ENCODE measurements around the gene SBF1.

SBF1 gene

DNA sequence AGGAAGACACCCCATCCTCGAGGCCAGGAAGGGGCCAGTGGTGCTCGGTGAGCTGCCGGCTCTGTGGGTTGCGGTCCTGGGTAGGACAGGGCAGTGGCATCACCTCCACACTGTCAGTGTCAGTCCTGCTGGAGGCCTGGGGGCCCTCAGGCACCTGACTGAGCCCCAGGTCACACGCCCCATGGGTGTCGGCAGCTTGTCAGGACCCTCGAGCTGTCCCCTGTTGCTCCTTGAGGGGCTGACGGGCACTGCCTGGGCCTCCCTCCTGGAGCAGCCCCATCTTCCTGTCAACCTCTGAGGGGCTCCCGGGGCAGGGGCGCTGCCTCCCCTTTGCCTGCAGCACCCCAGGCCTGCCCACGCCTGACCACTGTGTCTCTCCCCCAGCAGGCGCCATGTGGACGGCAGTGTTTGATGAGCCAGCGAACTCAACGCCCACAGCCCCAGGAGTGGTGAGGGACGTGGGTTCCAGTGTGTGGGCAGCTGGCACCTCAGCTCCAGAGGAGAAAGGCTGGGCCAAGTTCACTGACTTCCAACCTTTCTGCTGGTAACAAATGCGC is 35.4 kb downstream of the SBF1 start:
- no peak overlapping the region for H4K91ac ChIP-seq (ENCODE audit: low read depth, low read length)
- H3K4me1 ChIP-seq (ENCODE audit: control insufficient read depth in 1 of 2, insufficient read depth in 2 of 2, low read length in 2 of 2), result no peaks in the 10 kb centered on the region
- H2BK5ac ChIP-seq (ENCODE audit: low read depth, low read length, poor library complexity), result no peak overlapping the region
- H3K9ac ChIP-seq (ENCODE audit: low read length), result no peak overlapping the region
- no peak overlapping the region for H2AFZ ChIP-seq (ENCODE audit: insufficient read depth, low read length, poor library complexity)
- H3K4ac ChIP-seq (ENCODE audit: low read depth, low read length), result no peak overlapping the region
- H4K12ac ChIP-seq (ENCODE audit: low read depth, low read length), result no peak overlapping the region
- H3K36me3 ChIP-seq (ENCODE audit: control insufficient read depth in 1 of 2, insufficient read depth in 2 of 2, low read length in 2 of 2), result peaks cover 81 to 85% of the 10 kb centered on the region in 2 experiments
- H3K27me3 ChIP-seq (ENCODE audit: insufficient read depth, low read length), result no peaks in the 10 kb centered on the region
- no peak overlapping the region for H3K14ac ChIP-seq (ENCODE audit: low read length)
- H4K8ac ChIP-seq (ENCODE audit: low read depth, low read length), result no peak overlapping the region
- no peaks in the 10 kb centered on the region for H3K79me2 ChIP-seq (ENCODE audit: control insufficient read depth, insufficient read depth, low read length, poor library complexity)
- no peak overlapping the region for H3K18ac ChIP-seq (ENCODE audit: low read length)
- H3K23ac ChIP-seq (ENCODE audit: low read length), result no peak overlapping the region
- no peak overlapping the region for H3K4me3 ChIP-seq (ENCODE audit: low read depth, low read length)
- H2BK12ac ChIP-seq (ENCODE audit: low read length), result no peak overlapping the region
- no peak overlapping the region for H2BK120ac ChIP-seq (ENCODE audit: insufficient read depth, low read length, poor library complexity)
- no peak overlapping the region for H2AK5ac ChIP-seq (ENCODE audit: low read length)
- no peak overlapping the region for H3K27ac ChIP-seq (ENCODE audit: low read depth, low read length)
- no CpG with 5 or more reads among the region's 17 CpGs for WGBS (ENCODE audit: extremely low coverage, insufficient coverage, insufficient read length)
- no peak overlapping the region for H3K4me2 ChIP-seq (ENCODE audit: low read length)
- H3K9me3 ChIP-seq (ENCODE audit: insufficient read depth, low read depth, low read length), result no peaks in the 10 kb centered on the region
- H3K79me1 ChIP-seq (ENCODE audit: low read length), result no peaks in the 10 kb centered on the region
- DNase-seq, result no peak

DNA sequence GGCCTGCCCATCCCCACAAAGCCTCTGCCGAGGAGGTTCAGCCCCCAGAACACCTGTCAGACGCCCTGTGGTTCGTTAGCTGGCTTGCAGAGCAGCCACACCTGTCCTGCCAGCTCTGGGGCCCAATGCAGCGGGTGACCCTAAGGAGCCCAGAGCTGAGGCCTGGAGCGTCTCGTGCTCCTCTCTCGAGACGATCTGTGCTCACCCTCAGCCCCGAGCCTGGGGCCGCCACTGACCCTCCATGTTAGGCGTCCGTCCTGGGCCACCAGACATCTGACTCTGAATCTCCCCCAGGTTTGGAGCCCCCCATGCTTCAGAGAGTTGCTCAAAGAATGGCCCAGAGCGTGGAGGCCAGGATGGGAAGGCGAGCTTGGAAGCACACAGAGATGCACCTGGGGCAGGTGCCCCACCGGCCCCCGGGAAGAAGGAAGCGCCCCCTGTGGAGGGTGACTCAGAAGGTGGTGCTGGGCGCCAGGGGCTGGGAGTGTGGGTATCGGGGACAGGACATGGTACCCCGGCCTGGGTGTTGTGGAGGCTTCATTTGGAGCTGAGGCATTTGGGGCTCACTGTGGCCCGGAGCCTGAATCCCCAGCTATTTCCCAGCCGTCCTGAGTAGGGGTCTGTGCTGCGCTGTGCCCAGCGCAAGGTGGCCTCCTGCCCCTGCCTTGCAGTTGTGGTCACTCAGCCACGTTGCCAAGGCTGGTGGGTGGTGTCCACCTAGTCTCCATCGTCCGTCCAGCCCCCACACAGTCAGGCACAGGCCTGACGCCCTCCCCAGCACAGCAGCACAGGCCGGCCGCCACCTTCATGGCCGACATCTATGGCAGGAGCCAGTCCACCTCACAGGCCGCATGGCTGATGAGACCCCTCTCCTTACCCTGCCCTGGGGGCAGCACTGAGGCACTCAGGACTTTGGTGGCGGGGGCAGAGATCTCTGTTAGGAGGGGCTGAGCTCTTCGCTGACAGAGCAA is 36.2 kb downstream of the SBF1 start:
- no peak overlapping the region for H4K91ac ChIP-seq (ENCODE audit: low read depth, low read length)
- no peak overlapping the region for H2BK12ac ChIP-seq (ENCODE audit: low read length)
- H2AK5ac ChIP-seq (ENCODE audit: low read length), result no peak overlapping the region
- H3K79me1 ChIP-seq (ENCODE audit: low read length), result no peaks in the 10 kb centered on the region
- H3K4me3 ChIP-seq (ENCODE audit: low read depth, low read length), result no peak overlapping the region
- no peak overlapping the region for H2AFZ ChIP-seq (ENCODE audit: insufficient read depth, low read length, poor library complexity)
- H2BK5ac ChIP-seq (ENCODE audit: low read depth, low read length, poor library complexity), result no peak overlapping the region
- no CpG with 5 or more reads among the region's 34 CpGs for WGBS (ENCODE audit: extremely low coverage, insufficient coverage, insufficient read length)
- no peak overlapping the region for H3K9ac ChIP-seq (ENCODE audit: low read length)
- DNase-seq, result no peak
- H3K36me3 ChIP-seq (ENCODE audit: control insufficient read depth in 1 of 2, insufficient read depth in 2 of 2, low read length in 2 of 2), result peaks cover 76 to 80% of the 10 kb centered on the region in 2 experiments
- H3K14ac ChIP-seq (ENCODE audit: low read length), result no peak overlapping the region
- H4K8ac ChIP-seq (ENCODE audit: low read depth, low read length), result no peak overlapping the region
- H3K4ac ChIP-seq (ENCODE audit: low read depth, low read length), result no peak overlapping the region
- no peaks in the 10 kb centered on the region for H3K9me3 ChIP-seq (ENCODE audit: insufficient read depth, low read depth, low read length)
- H3K79me2 ChIP-seq (ENCODE audit: control insufficient read depth, insufficient read depth, low read length, poor library complexity), result no peaks in the 10 kb centered on the region
- H4K12ac ChIP-seq (ENCODE audit: low read depth, low read length), result no peak overlapping the region
- no peaks in the 10 kb centered on the region for H3K27me3 ChIP-seq (ENCODE audit: insufficient read depth, low read length)
- H3K23ac ChIP-seq (ENCODE audit: low read length), result no peak overlapping the region
- H3K27ac ChIP-seq (ENCODE audit: low read depth, low read length), result no peak overlapping the region
- H3K4me1 ChIP-seq (ENCODE audit: control insufficient read depth in 1 of 2, insufficient read depth in 2 of 2, low read length in 2 of 2), result no peaks in the 10 kb centered on the region
- no peak overlapping the region for H3K18ac ChIP-seq (ENCODE audit: low read length)
- no peak overlapping the region for H2BK120ac ChIP-seq (ENCODE audit: insufficient read depth, low read length, poor library complexity)
- no peak overlapping the region for H3K4me2 ChIP-seq (ENCODE audit: low read length)

DNA sequence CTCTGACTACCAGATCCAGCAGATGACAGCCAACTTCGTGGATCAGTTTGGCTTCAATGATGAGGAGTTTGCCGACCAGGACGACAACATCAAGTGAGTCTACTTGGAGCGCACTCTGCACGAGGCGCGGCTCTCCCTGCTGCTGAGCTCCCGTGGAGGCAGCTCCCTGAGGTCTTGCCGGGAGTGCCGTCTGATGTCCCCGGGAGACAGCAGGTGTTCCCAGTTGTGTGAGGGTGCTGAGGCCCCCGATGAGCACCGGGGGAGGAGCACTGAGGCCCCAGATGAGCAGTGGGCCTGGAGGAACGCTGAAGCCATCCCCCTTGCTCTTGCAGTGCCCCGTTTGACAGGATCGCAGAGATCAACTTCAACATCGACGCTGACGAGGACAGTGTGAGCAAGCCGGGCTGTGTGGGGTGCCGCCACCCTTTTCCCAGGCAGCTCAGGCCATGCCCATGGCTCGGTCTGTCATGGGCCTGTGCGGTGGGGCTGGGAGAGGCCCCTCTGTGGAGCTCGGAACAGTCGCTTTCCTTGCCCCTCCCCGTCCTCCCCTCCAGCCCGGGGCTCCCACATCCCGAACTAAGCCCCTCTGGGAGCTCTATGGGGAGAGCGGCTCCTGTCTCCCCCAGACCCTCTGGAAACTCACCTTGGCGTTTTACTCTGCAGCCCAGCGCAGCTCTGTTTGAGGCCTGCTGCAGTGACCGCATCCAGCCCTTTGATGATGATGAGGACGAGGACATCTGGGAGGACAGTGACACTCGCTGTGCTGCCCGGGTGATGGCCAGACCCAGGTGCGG is 37.1 kb downstream of the SBF1 start:
- H3K36me3 ChIP-seq (ENCODE audit: control insufficient read depth in 1 of 2, insufficient read depth in 2 of 2, low read length in 2 of 2), result peaks cover 76 to 78% of the 10 kb centered on the region in 2 experiments
- no peak overlapping the region for H2BK120ac ChIP-seq (ENCODE audit: insufficient read depth, low read length, poor library complexity)
- H4K91ac ChIP-seq (ENCODE audit: low read depth, low read length), result no peak overlapping the region
- no peaks in the 10 kb centered on the region for H3K79me2 ChIP-seq (ENCODE audit: control insufficient read depth, insufficient read depth, low read length, poor library complexity)
- H2BK5ac ChIP-seq (ENCODE audit: low read depth, low read length, poor library complexity), result no peak overlapping the region
- no peak overlapping the region for H3K27ac ChIP-seq (ENCODE audit: low read depth, low read length)
- H3K4me2 ChIP-seq (ENCODE audit: low read length), result no peak overlapping the region
- no peak overlapping the region for H3K23ac ChIP-seq (ENCODE audit: low read length)
- no peak overlapping the region for H3K4me3 ChIP-seq (ENCODE audit: low read depth, low read length)
- no peak for DNase-seq
- H2BK12ac ChIP-seq (ENCODE audit: low read length), result no peak overlapping the region
- WGBS (ENCODE audit: extremely low coverage, insufficient coverage, insufficient read length), result no CpG with 5 or more reads among the region's 36 CpGs
- H2AK5ac ChIP-seq (ENCODE audit: low read length), result no peak overlapping the region
- no peak overlapping the region for H3K14ac ChIP-seq (ENCODE audit: low read length)
- no peak overlapping the region for H4K12ac ChIP-seq (ENCODE audit: low read depth, low read length)
- H2AFZ ChIP-seq (ENCODE audit: insufficient read depth, low read length, poor library complexity), result no peak overlapping the region
- H3K79me1 ChIP-seq (ENCODE audit: low read length), result no peaks in the 10 kb centered on the region
- H3K4ac ChIP-seq (ENCODE audit: low read depth, low read length), result no peak overlapping the region
- H3K27me3 ChIP-seq (ENCODE audit: insufficient read depth, low read length), result no peaks in the 10 kb centered on the region
- H3K4me1 ChIP-seq (ENCODE audit: control insufficient read depth in 1 of 2, insufficient read depth in 2 of 2, low read length in 2 of 2), result no peaks in the 10 kb centered on the region
- H3K18ac ChIP-seq (ENCODE audit: low read length), result no peak overlapping the region
- H3K9me3 ChIP-seq (ENCODE audit: insufficient read depth, low read depth, low read length), result no peaks in the 10 kb centered on the region
- H4K8ac ChIP-seq (ENCODE audit: low read depth, low read length), result no peak overlapping the region
- no peak overlapping the region for H3K9ac ChIP-seq (ENCODE audit: low read length)

DNA sequence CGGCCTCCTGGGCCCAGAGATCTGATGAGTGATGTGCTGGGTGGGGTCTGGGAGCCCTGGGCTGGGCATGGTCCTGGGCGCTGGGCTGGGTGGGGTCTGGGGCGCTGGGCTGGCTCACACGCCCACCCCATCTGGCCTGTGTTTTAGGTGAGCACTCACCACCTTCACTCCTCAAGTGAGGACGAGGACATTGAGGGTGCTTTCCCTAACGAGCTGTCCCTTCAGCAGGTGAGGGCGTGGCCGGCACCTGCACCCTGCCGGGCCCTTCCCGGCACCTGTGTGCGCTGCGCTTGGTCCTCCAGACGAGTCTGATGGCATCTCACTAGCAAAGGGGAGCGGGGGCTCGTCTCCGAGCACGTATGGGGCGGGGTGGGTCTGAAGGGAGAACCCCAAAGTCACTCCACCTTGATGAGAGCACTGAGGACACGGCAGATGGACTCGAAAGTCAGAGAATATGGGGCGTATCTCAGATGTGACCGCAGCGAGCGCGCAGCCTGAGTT is 37.9 kb downstream of the SBF1 start:
- H3K9me3 ChIP-seq (ENCODE audit: insufficient read depth, low read depth, low read length), result no peaks in the 10 kb centered on the region
- H3K4me1 ChIP-seq (ENCODE audit: control insufficient read depth in 1 of 2, insufficient read depth in 2 of 2, low read length in 2 of 2), result no peaks in the 10 kb centered on the region
- no peaks in the 10 kb centered on the region for H3K27me3 ChIP-seq (ENCODE audit: insufficient read depth, low read length)
- H3K79me2 ChIP-seq (ENCODE audit: control insufficient read depth, insufficient read depth, low read length, poor library complexity), result no peaks in the 10 kb centered on the region
- no peak overlapping the region for H4K8ac ChIP-seq (ENCODE audit: low read depth, low read length)
- peaks cover 83% of the 10 kb centered on the region in 2 experiments for H3K36me3 ChIP-seq (ENCODE audit: control insufficient read depth in 1 of 2, insufficient read depth in 2 of 2, low read length in 2 of 2)
- H2BK5ac ChIP-seq (ENCODE audit: low read depth, low read length, poor library complexity), result no peak overlapping the region
- no peak overlapping the region for H2AFZ ChIP-seq (ENCODE audit: insufficient read depth, low read length, poor library complexity)
- no peak overlapping the region for H3K14ac ChIP-seq (ENCODE audit: low read length)
- no peak overlapping the region for H3K4me3 ChIP-seq (ENCODE audit: low read depth, low read length)
- no peak for DNase-seq
- H3K4me2 ChIP-seq (ENCODE audit: low read length), result no peak overlapping the region
- WGBS (ENCODE audit: extremely low coverage, insufficient coverage, insufficient read length), result no CpG with 5 or more reads among the region's 25 CpGs
- H3K79me1 ChIP-seq (ENCODE audit: low read length), result no peaks in the 10 kb centered on the region
- no peak overlapping the region for H3K27ac ChIP-seq (ENCODE audit: low read depth, low read length)
- no peak overlapping the region for H2BK120ac ChIP-seq (ENCODE audit: insufficient read depth, low read length, poor library complexity)
- no peak overlapping the region for H3K9ac ChIP-seq (ENCODE audit: low read length)
- no peak overlapping the region for H3K4ac ChIP-seq (ENCODE audit: low read depth, low read length)
- H4K12ac ChIP-seq (ENCODE audit: low read depth, low read length), result no peak overlapping the region
- H2BK12ac ChIP-seq (ENCODE audit: low read length), result no peak overlapping the region
- no peak overlapping the region for H3K23ac ChIP-seq (ENCODE audit: low read length)
- no peak overlapping the region for H4K91ac ChIP-seq (ENCODE audit: low read depth, low read length)
- no peak overlapping the region for H2AK5ac ChIP-seq (ENCODE audit: low read length)
- H3K18ac ChIP-seq (ENCODE audit: low read length), result no peak overlapping the region

All from trophoblast cell (in vitro differentiated cells and primary cell).